Thyroid gland (tissue), 4 donors: ENCODE measurements around the gene NDUFA11. TPM values are rescaled to one million over a fixed set of nuclear protein-coding genes. Genes with fewer than 3 reads are reported as not detected.

Source experiments
- DNase-seq, 2 donors: peaks; one replicate each; pipeline ENCODE4 v3.0.0-alpha.2; 2019
- H3K27ac ChIP-seq, 3 donors: fragments of 200-600 bp; sonication (generic); 1 replicate in 2 of 3; 2 replicates in 1 of 3; pipeline ENCODE4 v1.5.1; 2016 to 2019; ENCODE audit warnings: mild to moderate bottlenecking in 1 of 3, moderate library complexity in 1 of 3
- H3K27me3 ChIP-seq: fragments of 200-600 bp; sonication (generic); one replicate; pipeline ENCODE4 v1.5.1; 2019
- H3K36me3 ChIP-seq, 2 donors: fragments of 200-600 bp; sonication (generic); one replicate each; pipeline ENCODE4 v1.5.1; 2016 to 2019
- H3K4me1 ChIP-seq, 2 donors: fragments of 200-600 bp; sonication (generic); one replicate each; pipeline ENCODE4 v1.5.1; 2017 to 2019
- H3K4me3 ChIP-seq, 3 donors: fragments of 200-600 bp; sonication (generic); replicated peaks in 1 of 3; 1 replicate in 2 of 3; 2 replicates in 1 of 3; pipeline ENCODE4 v1.5.1; 2016; ENCODE audit warnings: mild to moderate bottlenecking in 1 of 3
- H3K9me3 ChIP-seq: fragments of 200-600 bp; sonication (generic); one replicate; pipeline ENCODE4 v1.5.1; 2017
- POLR2A ChIP-seq, 2 donors: fragments of 450-650 bp; IDR thresholded peaks; one replicate each; pipeline ENCODE4 v1.6.1; 2017; ENCODE audit warnings: antibody characterized with exemption in 2 of 2, mild to moderate bottlenecking in 2 of 2, moderate library complexity in 1 of 2
- WGBS, 2 donors: methylation state at CpG; one replicate each; pipeline ENCODE4 v1.1.5; 2017; 5-methylcytosine and 5-hydroxymethylcytosine counted together
- intact Hi-C: fragments of 100-400 bp; cut with DNase I; formaldehyde crosslinking; loops from one replicate; pipeline ENCODE4 v1.15.1; 2023
- total RNA-seq, 4 donors: library from RNA; depleted of rRNA; stranded (reverse); fragments of >200 nt; gene quantifications; one replicate each; pipeline ENCODE4 v1.2.3, GENCODE V29; 2016
- TF ChIP-seq, protein P1 (sequence below), 6 experiments: fragments of 200-600 bp in 3 of 6; fragments of 450-650 bp in 3 of 6; sonication (generic) in 3 of 6; IDR thresholded peaks; one replicate each; pipeline ENCODE4 v1.5.1; 2016 to 2019; ENCODE audit warnings: antibody characterized with exemption in 6 of 6, mild to moderate bottlenecking in 2 of 6, inconsistent platforms in 1 of 6, moderate library complexity in 1 of 6

The NDUFA11 gene
- total RNA-seq, 4 donors from 2014 or later, result 115 to 325 (median 195) TPM

DNA sequence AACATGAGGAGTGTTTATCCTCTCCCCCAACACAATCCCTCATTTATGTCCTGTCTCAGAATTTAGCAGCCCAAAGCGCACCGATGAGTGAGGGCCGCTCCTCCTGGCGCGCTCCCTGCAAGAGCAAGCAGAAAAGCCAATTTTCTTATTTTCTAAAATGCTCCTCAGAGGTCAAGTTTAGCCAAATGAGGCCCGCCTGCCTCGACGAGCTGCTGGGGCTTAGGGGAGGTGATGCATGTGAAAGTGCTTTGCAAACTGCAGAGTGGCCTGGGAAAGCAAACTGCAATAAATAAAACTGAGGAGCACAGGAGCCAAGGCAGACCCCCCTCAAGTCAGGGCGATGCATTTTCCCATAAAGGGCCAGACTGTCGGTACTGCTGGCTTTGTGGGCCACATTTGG lies 39.5 kb upstream of the NDUFA11 start:
- Histone ChIP-seq H3K4me3 (no peak overlapping the region), H3K9me3 (no peaks in the 10 kb centered on the region), H3K27me3 (no peaks in the 10 kb centered on the region), H3K4me1 (peaks cover 5 to 19% of the 10 kb centered on the region in 2 donors), H3K36me3 (peaks cover 16 to 18% of the 10 kb centered on the region in 2 donors), H3K27ac (no peak overlapping the region)
- no peak for DNase-seq
- no peak for TF ChIP-seq POLR2A (IDR thresholded peaks at IDR 0.05)
- TF ChIP-seq, protein P1, sequence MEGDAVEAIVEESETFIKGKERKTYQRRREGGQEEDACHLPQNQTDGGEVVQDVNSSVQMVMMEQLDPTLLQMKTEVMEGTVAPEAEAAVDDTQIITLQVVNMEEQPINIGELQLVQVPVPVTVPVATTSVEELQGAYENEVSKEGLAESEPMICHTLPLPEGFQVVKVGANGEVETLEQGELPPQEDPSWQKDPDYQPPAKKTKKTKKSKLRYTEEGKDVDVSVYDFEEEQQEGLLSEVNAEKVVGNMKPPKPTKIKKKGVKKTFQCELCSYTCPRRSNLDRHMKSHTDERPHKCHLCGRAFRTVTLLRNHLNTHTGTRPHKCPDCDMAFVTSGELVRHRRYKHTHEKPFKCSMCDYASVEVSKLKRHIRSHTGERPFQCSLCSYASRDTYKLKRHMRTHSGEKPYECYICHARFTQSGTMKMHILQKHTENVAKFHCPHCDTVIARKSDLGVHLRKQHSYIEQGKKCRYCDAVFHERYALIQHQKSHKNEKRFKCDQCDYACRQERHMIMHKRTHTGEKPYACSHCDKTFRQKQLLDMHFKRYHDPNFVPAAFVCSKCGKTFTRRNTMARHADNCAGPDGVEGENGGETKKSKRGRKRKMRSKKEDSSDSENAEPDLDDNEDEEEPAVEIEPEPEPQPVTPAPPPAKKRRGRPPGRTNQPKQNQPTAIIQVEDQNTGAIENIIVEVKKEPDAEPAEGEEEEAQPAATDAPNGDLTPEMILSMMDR (IDR thresholded peaks at IDR 0.05), result no peak
- intact Hi-C loops, result no loop called here
- WGBS, 2 donors, result 81 to 84% methylated on average over 10 of the region's 10 CpGs

- H3K4me1 ChIP-seq, result peaks cover 0 to 8% of the 10 kb centered on the region in 2 donors
- intact Hi-C loops, result no loop called here
- no peak overlapping the region for H3K27ac ChIP-seq
- 94 to 97% methylated on average over 11 of the region's 11 CpGs for whole genome bisulfite sequencing, 2 donors
- DNase-seq, result no peak
- no peaks in the 10 kb centered on the region for H3K9me3 ChIP-seq
- H3K27me3 ChIP-seq, result no peaks in the 10 kb centered on the region
- TF ChIP-seq, protein P1 (IDR thresholded peaks at IDR 0.05), result no peak
- TF ChIP-seq POLR2A (IDR thresholded peaks at IDR 0.05), result no peak
- H3K36me3 ChIP-seq, result peaks cover 16 to 18% of the 10 kb centered on the region in 2 donors
- no peak overlapping the region for H3K4me3 ChIP-seq
These were observed 38.1 kb upstream of the NDUFA11 start for GRCh38 chr19:5941673-5942072.

GRCh38 chr19:5940260-5941208 lies 36.9 kb upstream of the NDUFA11 start:
- no peak for DNase-seq
- no peak overlapping the region for H3K27ac ChIP-seq
- intact Hi-C loops, result no loop called here
- TF ChIP-seq, protein P1 (IDR thresholded peaks at IDR 0.05), result no peak
- no peak for TF ChIP-seq POLR2A (IDR thresholded peaks at IDR 0.05)
- H3K9me3 ChIP-seq, result no peaks in the 10 kb centered on the region
- peaks cover 16 to 18% of the 10 kb centered on the region in 2 donors for H3K36me3 ChIP-seq
- no peaks in the 10 kb centered on the region for H3K27me3 ChIP-seq
- WGBS, 2 donors, result 91 to 94% methylated on average over 17 to 21 of the region's 21 CpGs
- H3K4me3 ChIP-seq, result no peak overlapping the region
- peaks cover 0 to 4% of the 10 kb centered on the region in 2 donors for H3K4me1 ChIP-seq

GRCh38 chr19:5937550-5937949 lies 34.0 kb upstream of the NDUFA11 start:
- Histone ChIP-seq H3K4me3 (no peak overlapping the region), H3K9me3 (no peaks in the 10 kb centered on the region), H3K4me1 (peaks cover 8 to 20% of the 10 kb centered on the region in 2 donors), H3K27me3 (no peaks in the 10 kb centered on the region), H3K27ac (no peak overlapping the region), H3K36me3 (peaks cover 16 to 18% of the 10 kb centered on the region in 2 donors)
- intact Hi-C loops, result no loop called here
- TF ChIP-seq, protein P1 (IDR thresholded peaks at IDR 0.05), result no peak
- TF ChIP-seq POLR2A (IDR thresholded peaks at IDR 0.05), result no peak
- 84 to 85% methylated on average over 10 of the region's 10 CpGs for WGBS, 2 donors
- no peak for DNase-seq

GRCh38 chr19:5936292-5936592 lies 32.7 kb upstream of the NDUFA11 start:
- H3K4me1 ChIP-seq, result peaks cover 8 to 20% of the 10 kb centered on the region in 2 donors
- H3K36me3 ChIP-seq, result peaks cover 24 to 26% of the 10 kb centered on the region in 2 donors
- TF ChIP-seq, protein P1 (IDR thresholded peaks at IDR 0.05), result no peak
- no peak for TF ChIP-seq POLR2A (IDR thresholded peaks at IDR 0.05)
- no peak for DNase-seq
- no peaks in the 10 kb centered on the region for H3K9me3 ChIP-seq
- no peak overlapping the region for H3K4me3 ChIP-seq
- intact Hi-C loops, result no loop called here
- H3K27ac ChIP-seq, result no peak overlapping the region
- H3K27me3 ChIP-seq, result no peaks in the 10 kb centered on the region
- WGBS, 2 donors, result 93 to 97% methylated on average over 9 of the region's 9 CpGs
